SK-N-MC (cell line): ENCODE measurements around the gene CDC42SE2.

Source experiments
- EZH2 ChIP-seq: fragments of 200-600 bp; sonication (generic); IDR thresholded peaks from one replicate; pipeline ENCODE4 v1.6.1; 2017; ENCODE audit warnings: antibody characterized with exemption
- POLR2AphosphoS5 ChIP-seq: IDR thresholded peaks from 2 replicates; pipeline ENCODE4 v1.6.1; 2012; ENCODE audit warnings: mild to moderate bottlenecking, low read depth, low read length, borderline replicate concordance

- no peak for TF ChIP-seq EZH2
- no peak for TF ChIP-seq POLR2AphosphoS5
These were observed 105.7 kb downstream of the CDC42SE2 start for GRCh38 chr5:131369558-131369957.
